SW480 (cell line): ENCODE data around the gene TOP1.
"Not testable (repeated sequence)": the region's sequence is repeated elsewhere in the genome, so short reads cannot be mapped to it uniquely, and the experiment has no call there.

Experiments
- DNase-seq: peaks from one replicate; pipeline ENCODE4 v3.0.0-alpha.2; 2016; ENCODE audit warnings: low spot score

Gene TOP1

GRCh38 chr20:41131594-41132387 is 103.2 kb downstream of the TOP1 start:
- DNase-seq: no peak

DNA sequence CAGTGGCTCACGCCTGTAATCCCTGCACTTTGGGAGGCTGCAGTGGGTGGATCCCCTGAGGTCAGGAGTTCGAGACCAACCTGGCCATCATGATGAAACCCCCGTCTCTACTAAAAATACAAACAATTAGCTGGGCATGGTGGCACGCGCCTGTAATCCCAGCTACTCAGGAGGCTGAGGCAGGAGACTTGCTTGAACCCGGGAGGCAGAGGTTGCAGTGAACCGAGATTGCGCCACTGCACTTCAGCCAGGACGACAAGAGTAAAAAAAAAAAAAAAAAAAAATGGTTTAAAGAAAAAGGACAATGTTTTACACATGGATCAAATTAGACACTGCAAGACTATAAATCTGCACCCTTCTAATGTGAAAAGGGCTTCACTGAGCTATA is 103.8 kb downstream of the TOP1 start:
- DNase-seq: not testable (repeated sequence)

- peak; percentile 86 for DNase-seq
These were observed 105.2 kb downstream of the TOP1 start for GRCh38 chr20:41133709-41134361.

DNA sequence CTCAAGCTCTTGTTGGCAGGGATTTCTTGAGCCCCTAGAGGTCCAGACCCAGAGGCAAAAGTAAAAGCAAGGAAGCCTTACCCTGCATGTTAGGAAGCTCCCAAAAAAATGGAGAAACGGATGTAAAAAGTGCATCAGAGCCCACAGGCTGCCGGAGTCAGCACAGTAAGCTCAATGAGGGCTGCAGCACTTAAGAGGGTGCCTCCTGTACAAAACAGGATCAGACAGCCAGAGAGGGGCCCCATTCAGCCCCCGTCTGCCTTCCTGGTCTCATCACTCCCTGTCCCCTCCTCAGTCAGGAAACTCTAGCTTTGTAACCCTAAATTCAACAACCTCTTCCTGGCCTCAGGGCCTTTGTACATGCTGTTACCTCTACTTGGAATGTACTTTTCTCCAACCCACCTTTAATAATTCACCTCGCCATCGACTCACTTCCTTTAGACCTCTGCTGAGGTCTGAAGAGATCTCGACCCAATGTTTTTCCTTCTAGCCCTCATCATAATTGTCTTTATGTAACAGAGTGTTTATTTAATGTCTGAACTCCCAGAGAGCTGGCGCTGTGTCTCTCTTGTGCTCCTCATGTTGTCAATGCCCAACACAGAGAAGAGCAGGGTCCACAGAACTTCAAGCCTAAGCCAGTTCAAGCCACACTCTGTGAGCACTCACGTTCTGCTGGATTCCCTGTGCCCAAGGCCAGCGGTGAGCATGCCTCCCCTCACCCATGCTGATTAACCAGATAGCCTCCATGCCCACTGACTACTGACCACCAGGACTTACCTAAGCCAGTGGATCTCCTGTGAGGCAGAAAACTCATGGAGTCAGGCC is 106.0 kb downstream of the TOP1 start:
- no peak for DNase-seq

DNA sequence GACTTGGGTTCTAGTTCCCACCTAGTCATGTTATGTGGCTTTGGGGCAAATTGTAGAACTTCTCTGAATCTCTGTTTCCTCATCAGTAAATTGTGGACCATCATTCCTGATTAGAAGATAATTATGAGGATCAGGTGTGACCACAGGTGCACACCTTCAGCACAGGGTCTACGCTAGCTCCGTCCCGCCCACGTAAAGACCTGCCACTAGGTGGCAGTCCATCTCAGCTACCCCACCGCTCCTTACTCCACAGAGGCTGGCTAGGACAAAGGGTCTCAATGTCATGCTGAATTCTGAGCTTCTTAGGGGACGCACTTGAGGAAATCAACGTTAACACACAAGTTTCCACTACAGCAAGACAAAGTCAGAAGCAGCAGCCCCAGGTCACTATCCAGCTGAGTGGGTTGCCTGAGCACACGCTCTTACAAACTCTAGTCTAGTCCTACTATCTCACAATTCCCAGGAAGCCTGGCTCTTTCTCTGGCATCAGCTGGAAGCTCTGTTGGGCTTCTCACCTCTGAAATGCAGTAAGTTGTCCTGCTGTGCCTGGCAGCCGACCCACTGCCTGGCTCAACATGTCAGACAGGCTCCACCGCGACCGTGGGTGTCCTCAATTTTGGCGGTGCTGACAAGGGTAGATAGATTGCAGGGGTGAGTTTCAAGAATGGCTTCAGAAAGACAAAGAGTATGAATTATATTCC is 106.7 kb downstream of the TOP1 start:
- peak; percentile 72 for DNase-seq

- no peak for DNase-seq
These were observed 107.5 kb downstream of the TOP1 start for GRCh38 chr20:41135888-41136679.

- peak; percentile 88 for DNase-seq
These were observed 108.3 kb downstream of the TOP1 start, which contains the start of gene PLCG1 for GRCh38 chr20:41136680-41137613. PLCG1 (plus strand) TSS chr20:41137543; CDS start chr20:41137642, 99 bp downstream.

- peak; percentile 54 for DNase-seq
These were observed 109.2 kb downstream of the TOP1 start for GRCh38 chr20:41137614-41138474.

DNA sequence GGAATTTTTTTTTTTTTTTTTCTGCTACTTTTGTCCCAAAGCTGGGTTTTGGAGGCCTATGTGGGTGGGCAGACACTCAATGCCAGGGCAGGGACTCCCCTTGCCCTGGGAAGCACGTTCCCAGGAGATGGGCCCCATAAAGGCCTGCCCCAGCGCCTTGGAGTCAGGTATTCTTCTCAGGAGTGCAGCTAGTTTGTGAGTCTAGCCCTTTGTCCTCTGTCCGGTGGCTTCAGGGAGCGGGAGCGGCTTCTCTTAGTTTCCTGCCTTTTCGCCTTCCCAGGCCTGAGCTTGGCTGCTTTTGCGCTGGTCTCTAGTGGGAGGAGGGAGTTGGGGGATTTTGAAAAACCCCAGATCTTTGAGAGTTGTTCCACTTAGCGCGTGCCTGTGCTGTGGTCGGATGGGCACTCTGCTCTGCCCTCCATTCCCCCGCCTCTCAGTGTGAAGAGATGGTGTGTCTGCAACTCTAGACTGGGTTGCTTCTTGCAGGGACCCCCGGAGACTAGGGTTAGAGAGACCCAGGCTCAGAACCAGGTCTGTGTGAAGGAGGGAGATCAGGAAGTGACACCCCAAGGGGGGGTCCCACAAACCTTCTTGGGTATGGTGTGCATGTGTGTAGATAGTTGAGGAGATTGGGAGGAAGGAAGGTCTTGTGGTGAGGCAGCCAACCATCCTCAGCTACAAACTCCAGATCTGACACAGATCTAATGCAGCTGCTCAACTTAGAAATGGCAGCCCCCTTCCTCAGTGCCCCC is 110.0 kb downstream of the TOP1 start:
- no peak for DNase-seq

GRCh38 chr20:41139227-41140093 is 110.8 kb downstream of the TOP1 start:
- DNase-seq: no peak

DNA sequence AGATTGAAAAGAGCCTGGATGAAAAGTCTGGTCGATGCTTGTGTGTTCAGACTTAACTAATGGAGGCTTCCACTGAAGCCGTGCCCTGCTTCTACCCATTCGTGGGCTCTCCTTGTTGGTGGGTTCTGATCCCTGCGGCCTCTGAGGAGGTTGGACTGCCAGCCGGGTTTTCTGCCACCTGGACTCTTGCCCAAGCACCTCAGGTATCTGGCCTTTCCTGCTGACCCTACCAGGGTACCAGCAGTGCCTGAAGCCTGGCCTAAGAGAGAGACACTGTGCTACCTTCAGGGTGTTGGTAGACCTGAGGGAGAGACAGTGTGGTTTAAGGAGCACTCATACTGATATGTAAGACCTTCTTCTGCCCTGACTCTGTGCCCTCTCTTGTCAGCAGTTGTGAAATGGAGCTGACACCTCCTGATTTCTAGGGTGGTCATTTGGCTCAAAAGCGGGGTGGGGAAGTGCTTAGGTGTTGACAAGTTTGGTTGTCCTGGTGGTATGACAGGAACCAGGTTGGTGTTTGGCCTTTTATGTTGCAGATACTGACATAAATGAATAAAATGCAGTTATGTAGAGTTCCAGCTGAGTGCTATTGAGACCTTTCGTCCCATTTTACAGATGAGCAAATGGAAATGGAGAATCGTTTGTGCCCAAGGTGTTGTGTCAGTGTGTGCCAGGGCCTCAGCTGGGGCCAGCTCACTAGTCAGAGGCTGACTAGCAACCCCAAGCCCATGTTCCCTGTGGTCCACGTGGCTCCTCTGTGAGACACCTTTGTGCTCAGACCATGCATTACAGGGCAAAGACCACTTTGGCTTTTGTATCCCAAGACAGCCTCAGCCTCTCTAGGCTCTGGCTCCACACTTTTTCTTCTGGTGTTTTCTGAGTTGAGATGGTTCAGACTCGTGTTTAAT is 111.9 kb downstream of the TOP1 start:
- DNase-seq: no peak

DNA sequence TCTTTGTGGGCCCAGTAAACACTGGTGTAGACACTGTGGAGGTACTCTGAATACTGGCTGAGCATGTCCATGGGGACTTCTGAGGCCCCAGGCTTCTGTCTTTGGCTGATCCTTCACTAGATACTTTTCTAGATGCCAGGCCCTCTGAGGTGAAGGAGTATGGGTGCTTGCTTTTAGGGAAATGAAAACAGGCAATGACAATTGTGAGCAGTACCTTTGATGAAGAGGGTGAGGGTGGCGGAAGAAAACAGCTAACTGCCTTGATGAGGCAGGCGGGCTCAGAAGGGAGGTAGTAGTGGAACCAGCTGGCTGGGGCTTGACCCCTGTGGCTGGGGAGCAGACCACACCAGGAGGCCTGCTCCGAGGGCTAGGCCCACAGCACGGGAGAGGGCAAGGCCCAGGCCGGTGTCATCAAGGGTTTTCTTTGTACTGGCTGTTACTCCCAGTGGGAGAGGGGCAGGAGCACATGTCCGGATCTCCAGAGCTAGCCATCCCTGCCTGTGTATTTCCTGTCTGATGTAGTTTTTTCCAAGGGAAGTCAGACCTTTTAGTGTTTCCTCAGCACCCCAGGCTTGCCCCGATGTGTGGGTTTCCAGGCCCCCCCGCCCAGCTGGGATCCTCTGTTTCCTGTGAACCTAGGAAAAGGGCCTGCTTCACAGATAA is 112.7 kb downstream of the TOP1 start:
- peak; percentile 67 for DNase-seq

DNA sequence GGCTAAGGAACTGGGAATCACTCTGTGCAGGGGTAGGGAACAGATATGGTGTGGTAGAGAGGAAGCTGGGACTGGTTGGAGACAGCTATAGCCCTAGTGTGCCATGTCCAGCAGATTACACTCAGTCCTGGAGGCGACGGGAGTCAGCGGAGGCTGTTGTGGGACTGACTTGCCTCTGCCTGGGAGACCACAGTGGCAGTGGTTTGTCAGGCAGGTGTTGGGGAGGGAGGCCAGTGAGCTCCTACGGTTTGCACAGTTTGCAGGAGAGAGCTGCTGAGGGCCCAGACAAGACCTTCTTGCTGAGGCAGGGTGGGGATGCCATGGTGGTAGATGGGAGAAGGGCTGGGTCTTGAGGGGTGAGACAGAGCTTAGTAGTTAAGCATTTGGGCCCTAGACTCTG is 113.6 kb downstream of the TOP1 start:
- no peak for DNase-seq

GRCh38 chr20:41142919-41143318 is 114.3 kb downstream of the TOP1 start:
- DNase-seq: no peak

DNA sequence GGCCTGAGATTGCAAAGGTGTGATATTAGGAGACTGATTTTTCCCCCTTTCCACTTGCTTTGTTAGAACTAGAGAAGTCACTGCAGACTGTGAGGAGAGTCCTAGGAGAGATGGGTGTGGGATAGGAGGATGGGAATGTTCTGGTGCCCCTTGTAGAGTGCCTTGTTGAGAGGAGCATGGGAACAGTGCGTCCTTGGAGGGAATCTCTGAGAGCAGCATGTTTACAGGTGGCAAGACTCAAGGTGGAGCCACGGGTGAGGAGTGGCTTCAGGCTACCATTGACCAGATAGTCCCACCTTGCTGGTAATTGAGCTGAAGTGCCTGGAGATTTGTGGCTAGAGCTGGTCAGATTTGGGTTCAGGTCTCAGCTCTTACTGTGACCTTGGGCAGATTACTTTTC is 114.7 kb downstream of the TOP1 start:
- no peak for DNase-seq

GRCh38 chr20:41145317-41145716 is 116.7 kb downstream of the TOP1 start:
- no peak for DNase-seq
